Measurements from ENCODE around the gene APC2.

The APC2 gene

DNA sequence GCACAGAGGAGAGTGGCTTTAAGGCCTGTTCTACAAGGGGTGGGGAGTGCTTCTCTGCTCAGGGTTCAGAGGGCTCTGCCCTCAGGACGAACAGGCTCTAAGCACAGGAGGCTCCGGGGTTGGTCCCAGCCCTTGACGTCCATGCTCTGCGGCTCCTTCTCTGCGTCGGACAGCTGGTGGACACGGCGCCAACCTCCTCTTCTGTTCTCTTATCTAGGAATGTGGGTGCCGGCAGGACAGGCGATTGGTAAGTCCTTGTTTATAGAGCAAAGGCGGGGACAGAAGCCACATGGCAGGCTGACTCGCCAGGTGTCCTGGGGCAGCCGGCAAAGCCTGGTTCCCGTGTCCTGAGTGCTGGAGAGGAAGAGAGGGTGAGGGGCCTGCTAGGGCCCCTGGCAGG is 20.2 kb upstream of the APC2 start:
- no peak for DNase-seq

DNA sequence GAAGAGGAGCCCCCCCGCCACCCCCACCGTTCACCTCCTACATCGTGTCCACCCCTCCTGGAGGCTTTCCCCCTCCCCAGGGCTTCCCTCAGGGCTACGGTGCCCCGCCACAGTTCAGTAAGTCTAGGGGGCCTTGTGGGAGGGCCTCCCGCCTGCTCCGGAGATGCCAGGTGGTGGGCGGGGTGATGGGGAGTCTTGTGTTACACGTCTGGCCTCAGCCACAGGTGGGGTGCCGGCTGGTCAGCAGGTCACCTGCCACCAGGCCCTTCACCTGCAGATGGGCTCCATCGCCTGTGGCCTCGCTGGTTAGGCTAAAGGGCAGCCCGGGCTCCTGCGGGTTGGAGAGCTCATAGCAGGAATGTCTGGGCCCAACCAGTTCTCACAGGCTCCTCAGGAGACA is 19.7 kb upstream of the APC2 start:
- DNase-seq, result no peak

DNA sequence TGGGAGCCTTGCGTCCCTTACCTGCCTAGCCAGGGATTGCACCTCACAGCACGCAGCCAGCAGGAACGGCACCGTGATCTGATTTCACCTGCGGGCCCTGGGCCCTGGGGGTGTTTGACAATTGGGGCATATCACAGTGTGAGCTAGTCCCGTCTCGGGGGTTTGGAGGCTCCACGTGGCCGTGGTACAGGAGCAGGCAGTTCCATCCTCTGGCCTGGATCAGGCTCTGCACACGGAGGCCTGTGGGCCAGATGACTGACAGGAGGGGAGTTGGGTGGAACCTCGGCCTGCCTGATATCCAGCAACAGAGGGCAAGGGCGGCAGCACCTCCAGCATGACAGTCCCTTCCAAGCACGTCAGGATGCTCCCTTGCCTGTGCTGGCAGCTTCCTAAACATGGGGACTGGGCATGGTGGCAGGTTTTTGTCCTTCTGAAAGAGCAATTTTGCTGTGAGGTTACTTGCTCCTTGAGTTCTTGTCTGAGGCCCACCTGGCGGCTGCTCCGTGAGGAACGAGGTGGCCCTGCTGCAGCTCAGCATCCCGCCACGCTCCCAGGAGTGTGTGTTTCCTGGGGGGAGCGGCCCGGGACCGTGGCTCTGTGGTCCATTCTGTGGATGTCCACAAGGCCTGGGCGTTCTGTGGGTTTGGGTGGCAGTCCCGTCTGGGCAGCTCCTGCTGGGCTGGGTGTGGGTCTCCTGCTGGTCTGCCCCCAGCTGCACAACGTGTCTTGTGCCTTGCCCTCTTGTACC is 18.0 kb upstream of the APC2 start:
- DNase-seq, result no peak

DNA sequence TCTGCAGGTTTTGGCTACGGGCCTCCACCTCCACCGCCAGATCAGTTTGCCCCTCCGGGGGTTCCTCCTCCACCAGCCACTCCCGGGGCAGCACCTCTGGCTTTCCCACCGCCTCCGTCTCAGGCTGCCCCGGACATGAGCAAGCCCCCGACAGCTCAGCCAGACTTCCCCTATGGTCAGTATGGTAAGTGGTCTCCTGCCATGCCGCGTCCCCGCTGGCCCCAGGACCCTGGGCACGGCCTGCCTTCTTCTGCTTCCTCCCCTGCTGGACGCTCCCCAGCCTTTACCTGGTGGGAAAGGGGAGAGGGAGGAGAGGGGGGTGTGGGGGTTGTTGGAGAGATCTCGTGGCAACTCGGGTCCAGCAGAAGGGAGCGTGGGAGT is 17.4 kb upstream of the APC2 start:
- no peak for DNase-seq

DNA sequence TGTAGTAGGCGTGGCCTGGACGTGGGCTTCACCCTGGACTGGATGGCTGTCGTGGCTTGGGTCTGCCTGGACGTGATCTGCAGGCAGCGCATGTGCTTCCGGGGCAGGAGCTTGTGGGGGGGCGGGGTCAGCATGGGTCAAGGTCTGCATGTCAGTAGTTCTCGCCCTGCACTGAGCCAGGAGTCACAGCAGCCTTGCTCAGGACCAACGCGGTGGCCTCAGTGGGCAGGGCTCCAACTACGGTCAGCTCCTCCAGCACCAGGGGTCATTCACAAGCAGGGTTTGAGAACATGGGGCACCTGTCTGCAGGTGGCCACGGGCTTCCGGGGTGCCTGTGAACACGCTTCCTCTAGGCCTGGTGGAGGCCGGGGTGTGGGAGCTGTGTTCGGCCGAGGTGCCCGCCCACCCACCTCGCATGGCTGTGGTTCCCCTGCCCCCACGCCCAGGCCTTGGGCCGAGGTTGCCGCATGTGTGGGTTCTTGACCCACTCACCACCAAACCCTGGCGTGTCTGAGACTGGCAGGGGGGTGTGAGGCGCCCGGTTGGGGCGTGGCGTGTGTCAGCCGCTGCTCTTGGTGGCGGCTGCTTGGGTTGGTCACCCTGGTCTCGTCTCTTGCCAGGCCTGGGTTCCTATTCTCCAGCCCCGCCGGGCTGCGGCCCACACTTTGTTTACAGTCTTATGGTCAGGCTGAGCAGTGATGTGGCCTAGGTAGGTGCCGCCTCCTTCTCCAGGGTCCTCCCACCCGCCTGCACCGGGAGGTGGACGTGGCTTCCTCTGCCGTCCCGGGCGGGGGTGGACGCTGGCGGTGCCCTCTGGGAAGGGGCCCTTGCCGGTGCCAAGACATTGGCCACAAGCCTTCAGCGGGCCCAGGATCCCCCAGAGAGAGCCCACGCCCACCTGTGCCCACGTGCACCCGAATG is 16.5 kb upstream of the APC2 start:
- DNase-seq, result no peak

DNA sequence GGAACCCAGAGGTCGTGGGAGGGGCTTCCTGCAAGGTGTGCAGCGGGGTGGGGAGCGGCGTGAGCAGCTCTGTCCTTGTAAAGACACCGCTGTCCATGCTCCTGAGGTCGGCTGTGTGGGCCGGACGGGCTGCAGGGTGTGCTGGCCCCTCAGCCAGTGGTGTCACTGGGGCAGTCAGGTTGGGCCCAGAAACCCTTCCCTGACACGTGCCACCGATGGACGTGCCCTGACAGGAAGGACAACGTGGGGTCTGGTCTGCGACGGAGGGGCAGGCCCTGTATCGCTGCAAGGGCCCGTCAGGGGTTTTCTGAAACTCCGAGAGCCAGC is 15.9 kb upstream of the APC2 start:
- no peak for DNase-seq

DNA sequence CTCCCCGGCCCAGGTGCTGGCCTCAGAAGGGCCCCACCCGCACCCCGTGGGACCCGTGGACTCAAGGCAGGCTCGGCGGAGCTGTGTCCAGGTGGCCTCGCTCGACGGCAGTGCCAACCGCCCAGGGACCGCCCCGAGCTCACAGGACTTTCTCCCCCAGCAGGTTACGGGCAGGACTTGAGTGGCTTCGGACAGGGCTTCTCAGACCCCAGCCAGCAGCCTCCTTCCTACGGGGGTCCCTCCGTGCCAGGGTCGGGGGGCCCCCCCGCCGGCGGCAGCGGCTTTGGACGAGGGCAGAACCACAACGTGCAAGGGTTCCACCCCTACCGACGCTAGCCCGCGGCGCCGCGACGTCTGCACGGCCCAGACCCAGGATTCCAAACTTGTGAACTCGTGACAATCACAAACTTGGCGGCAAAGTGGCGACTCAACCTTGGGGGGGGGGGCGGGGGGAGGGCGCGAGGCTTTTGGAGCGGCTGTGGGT is 15.3 kb upstream of the APC2 start:
- DNase-seq, result no peak

DNA sequence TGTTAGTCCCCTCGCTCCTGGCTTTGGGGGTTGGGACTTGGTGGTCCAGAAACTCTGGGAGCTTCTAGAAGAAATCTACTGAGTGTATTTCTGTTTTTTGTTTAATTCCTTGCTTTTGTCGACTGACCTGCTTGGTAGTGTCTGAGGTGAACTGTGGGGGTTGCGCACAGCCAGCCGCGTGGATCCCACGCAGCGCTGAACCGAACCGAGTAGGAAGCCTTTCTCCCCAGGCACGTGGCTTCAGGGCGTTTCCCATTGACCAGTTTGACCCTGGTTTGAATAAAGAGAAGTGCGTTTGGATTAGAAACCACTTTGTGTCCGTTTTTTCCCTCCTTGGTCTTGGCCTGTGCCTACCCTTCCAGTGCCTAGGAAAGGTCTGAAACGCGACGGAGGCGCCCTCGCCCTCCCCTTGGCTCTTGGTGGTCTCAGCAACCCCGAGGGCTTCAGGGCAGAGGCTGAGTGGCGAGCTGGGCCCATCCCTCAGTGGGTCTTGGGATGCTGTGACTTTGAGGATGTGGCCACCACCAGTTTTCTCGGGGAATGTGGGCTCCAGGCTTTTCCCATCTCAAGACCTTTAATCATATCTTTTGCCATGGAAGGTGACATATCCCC is 14.4 kb upstream of the APC2 start:
- DNase-seq, result no peak

DNA sequence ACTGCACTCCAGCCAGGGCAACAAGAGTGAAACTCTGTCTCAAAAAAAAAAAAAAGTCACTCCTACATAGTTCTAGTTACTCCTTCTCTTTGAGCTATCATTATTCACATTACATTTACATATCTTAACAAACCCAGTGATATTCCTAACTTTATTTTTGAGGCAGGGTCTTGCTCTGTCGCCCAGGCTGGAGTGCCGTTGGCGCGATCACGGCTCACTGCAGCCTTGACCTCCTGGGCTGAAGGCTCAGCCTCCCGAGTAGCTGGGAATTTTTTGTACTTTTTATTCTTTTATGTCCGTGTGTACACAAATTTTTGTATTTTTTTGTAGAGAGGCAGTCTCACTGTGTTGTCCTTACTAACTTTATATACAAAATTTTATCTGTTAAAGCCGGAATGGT is 12.3 kb upstream of the APC2 start:
- DNase-seq, result no peak

DNA sequence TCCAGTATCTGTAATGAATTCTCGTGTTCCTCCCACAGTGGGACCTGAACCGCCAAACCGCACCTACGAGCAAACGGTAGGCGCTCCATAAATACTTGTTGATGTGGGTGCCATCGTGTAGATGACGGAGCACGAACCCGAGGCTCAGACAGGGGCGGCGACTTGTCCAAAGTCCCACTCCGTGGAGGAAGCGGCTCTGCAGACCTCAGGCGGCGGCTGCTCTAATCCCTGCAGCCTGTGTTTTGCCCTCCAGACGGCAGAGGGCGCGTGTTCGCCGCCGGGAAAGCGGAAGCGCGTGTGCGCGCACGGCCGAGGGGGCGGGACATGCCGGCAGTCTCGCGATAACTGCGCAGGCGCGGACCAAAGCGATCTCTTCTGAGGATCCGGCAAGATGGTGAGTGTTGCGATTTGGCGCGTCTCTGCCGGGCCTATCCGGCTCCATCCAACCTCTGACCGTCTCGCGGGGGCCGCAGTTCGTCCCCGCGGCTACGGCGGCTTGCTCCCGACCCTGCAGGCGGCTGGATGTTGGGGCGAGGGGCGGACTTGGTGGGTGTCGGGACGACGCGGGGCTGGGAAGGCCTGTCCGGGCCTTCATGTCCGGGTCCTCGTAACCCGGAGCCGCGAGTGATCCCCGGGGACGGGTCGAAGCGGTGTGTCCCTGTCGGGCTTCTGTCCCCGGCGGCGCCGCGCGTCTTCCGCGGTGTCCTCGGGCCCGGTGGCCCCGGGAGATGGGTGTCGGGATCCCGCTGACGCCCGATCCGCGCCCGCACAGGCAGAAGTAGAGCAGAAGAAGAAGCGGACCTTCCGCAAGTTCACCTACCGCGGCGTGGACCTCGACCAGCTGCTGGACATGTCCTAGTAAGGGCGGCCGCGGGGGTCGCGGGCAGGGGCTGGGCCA is 11.6 kb upstream of the APC2 start, which contains the start of gene RPS15:
Gene RPS15 (plus strand): TSS at position 362 of the 898 bp plus-strand sequence. CDS start 30 bp downstream, at position 392.
- peak; percentile 92 for DNase-seq

DNA sequence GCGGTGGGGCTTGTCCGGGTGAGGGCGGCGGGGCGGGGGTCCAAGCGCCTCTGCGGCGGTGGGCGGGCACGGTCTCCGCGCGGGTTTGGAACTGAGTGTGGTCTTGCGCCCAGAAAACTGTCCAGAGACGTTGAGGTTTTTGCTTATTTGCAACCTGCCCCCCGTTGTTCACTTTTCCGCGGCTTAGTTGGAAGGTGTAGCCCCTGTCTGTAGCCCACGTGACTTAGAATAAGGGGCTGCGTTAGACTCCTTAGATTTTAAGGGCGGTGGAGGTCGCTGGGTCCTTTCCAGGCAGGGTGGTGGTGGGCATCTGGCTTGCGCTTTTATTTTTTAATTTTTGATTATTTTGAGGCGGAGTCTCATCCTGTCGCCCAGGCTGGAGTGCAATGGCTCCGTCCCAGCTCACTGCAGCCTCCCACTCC is 11.0 kb upstream of the APC2 start:
- DNase-seq, result no peak

DNA sequence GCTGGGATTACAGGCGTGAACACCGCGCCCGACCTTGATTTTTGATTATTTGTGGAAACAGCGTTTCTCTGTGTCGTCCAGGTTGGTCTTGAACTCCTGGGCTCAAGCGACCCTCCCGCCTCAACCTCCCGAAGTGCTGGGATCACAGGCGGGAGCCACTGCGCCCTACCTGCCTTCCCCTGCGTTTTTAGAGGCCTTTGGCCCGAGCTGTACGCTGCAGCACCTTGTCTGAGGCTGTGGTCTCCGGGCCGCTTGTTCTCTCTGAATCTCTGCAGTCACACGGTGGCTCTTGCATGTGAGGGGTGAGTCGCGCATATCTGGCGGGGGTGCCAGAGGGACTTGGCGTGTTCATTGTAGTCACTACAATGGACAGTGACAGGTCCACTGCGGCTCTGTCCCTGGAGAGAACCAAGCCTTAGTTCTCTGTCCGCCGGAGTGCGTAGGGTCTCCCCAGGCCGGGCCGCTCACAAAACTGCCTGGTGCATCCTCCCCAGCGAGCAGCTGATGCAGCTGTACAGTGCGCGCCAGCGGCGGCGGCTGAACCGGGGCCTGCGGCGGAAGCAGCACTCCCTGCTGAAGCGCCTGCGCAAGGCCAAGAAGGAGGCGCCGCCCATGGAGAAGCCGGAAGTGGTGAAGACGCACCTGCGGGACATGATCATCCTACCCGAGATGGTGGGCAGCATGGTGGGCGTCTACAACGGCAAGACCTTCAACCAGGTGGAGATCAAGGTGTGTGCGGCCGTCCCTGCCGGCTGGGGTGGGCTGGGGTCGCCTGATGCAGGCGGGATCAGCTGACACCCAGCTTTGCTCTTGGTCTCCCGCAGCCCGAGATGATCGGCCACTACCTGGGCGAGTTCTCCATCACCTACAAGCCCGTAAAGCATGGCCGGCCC is 10.2 kb upstream of the APC2 start:
- peak; percentile 50 for DNase-seq

DNA sequence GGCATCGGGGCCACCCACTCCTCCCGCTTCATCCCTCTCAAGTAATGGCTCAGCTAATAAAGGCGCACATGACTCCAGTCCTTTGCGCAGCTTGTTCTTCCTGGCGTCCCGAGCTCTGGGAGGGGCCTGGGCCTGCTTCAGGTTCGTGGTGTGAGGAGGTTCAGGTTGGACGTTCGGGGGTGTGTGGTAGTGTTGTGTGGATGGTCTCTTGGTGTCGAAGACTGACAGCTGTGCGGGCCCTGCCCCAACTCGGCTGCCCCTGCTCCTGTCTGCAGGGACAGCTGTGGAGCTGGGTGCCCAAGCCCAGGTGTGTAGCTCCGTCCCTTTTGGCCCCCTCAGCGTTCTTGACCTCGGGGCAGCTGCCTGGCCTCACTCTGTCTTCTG is 9.5 kb upstream of the APC2 start:
- no peak for DNase-seq

DNA sequence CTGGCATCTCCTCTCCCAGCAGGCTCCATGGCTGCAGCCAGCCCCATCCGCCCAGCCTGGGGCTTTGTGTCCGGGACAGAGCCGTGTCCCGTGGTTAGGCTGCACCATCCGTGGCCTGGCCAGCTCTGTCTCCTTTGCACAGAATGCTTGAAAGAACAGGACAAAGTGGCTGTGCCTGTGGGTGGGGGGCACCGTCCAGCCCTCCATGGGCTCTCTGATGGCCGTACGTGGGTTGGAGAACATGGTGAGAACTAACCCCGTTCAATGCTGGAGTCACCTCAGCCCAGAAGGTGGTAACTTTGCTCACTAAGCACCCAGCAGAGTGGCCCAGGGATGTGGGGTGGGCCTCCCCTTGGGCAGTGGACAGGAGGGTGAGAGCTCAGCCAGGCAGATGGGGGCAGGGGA is 8.9 kb upstream of the APC2 start:
- DNase-seq, result no peak

DNA sequence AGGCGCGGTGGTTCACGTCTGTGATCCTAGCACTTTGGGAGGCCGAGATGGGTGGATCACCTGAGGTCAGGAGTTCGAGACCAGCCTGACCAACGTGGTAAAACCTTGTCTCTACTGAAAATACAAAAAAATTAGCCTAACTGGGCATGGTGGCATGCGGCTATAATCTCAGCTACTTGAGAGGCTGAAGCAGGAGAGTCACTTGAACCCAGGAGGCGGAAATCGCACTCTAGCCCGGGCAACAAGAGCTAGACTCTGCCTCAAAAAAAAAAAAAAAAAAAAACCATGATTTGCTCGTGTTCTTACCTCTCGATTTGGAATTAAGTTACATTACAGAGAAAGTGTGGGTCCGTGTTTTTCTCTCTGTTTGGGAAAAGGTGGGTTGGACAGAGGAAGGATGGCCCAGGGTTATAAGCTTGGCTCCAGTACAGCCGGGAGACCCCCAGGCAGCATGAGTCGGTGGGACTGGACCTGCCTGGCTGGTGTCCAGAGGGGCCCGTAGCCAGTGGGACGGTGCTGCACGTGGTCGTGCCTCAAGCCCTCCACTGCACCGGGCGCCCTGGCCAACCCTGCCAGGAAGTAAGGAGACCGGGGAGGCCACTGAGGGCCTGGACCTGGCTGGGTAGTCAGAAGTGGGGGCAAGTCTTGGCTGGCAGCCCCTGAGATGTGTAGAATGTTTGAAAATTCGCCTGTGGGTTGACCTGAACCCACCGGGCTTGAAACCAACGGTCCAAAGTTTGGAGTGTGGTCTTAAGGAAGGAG is 8.1 kb upstream of the APC2 start:
- DNase-seq, result no peak

DNA sequence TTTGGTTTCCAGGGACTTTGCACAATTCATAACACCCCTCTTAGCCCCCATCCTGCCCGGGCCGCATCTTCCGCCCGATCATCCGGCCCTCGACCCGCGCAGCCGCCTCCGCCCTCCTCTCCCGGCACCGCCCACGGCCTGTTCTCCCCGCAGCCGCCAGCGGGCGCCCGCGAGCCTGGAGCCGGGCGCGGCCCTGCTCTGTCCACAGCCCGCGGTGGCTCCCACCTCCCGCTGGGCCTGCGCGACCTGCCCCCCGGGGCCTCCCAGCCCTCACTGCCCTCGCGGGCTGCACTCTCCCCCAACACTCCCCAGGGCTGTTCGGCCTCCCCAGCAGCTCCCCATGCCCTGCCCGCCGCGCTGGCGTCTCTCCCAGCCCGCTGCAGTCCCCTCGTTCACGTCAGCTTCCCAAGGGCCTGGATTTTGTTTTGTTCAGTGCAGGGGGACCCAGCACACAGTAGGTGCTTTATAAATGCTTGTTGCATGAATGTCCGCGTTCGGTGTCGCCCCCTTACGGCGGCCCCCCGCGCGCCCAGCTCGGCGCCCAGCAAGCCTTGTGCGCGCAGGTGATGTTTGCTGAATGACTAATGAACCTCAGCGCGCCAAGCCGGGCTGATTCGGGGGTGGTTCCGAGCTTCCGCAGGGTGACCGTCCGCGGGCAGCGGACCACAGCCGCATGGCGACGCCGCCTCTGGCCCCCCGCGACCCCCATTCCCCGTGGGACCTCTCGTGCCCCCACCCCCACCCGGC is 4.6 kb upstream of the APC2 start:
- peak; percentile 65 for DNase-seq

DNA sequence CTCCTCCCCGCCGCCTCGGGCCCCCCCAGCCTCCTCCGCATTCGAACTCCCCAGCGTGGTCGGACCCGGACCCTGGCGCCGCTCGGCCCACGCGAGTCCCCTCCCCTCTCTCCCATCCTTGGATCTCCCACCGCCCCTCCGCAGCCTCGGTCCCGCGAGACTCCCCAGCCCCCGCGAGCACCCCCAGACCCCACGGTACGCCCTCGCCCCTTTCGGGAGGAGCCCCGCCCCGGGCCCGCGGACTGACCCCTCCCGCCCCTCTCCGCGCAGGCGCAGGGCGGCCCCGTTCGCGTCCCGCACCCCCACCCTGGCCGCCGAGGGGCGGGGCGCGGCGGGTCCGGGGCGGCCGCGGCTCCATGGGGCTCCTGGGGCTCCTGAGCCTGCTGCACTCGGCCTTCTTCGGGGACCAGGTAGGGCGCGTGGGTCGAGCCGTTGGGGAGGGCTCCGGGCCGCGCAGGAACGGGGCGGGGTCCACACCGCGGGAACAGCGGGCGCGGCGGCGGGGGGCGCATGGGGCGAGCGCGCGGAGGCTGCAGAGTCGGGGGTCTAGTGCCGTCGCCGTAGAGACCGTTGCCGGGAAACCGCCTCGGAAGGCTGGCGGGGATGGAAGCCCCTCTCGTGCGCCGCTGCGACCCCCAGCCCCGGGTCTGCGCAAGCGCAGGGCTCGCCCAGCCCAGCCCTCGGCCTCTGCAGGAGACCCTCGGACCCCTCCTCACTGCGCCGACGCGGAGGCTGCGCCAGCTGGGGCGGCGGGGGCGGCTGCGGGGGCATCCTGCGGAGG is 3.8 kb upstream of the APC2 start:
- DNase-seq, result no peak

DNA sequence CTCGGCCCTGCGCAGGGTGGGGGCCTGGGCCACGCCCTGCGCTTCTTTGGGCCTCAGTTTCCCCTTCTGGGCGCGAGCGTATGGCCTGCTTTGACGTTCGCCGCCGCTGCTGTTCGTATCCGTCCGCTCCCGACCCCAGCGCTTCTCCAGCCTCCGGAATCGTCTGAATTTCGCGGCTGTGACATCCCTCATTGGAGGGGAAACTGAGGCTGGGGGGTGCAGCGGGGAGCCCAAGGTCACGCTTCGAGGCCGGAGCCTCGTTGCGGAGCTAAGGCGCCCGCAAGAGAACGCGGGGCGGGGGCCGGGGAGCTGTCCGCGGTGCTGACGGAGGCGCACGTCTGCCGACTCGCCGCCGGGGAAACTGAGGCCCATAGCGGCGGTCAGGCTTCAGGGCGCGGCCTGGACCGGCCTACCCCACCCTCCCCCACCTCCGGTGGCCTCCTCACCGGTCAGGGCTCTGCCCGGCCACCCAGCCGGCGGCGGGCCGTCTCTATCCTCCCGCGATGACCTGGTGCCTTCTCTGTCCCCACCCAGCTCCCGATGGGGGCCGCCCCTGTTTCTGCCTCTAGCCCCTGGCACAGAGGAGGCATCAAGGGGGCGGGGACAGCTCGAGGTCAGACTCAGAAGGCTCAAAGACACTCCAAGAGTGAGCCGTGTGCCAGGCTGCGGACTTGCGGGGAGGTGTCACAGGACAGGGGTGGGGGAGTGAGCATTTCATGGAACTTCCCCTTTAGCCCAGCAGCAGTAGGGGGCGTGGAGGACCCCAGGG is 3.0 kb upstream of the APC2 start:
- no peak for DNase-seq

All from EL (cell line).